Activated T-cell treated with anti-CD3 and anti-CD28 coated beads, Interleukin-2, amount 50 U/mL, for 48 hours (primary cell): Measurements from ENCODE around the gene PPM1H.
"Not testable (repeated sequence)": the region's sequence is repeated elsewhere in the genome, so short reads cannot be mapped to it uniquely, and the experiment has no call there.

Experiments used
- DNase-seq, 2 experiments: peaks; one replicate each; pipeline ENCODE4 v3.0.0-alpha.2; 2020

Gene PPM1H

DNA sequence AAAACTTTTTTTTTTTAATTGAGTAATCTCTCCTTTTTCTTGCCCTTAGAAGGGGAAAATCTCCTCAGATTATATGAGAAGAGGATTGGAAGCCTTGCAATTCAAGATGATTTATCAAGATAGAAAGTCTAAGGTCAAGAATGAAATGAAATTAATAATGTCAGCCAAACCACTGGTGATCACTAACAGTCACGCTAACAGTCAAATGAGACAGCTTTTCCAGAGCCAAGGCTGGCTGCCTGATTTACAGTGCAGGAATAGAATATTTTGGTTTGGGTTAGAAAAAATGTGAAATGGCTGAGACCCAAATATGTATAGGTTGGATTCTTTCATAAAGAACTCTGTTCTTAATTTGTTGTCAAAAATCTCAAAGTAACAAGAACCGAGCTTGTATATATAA, 204.3 kb downstream of the PPM1H start:
- no peak for DNase-seq

DNA sequence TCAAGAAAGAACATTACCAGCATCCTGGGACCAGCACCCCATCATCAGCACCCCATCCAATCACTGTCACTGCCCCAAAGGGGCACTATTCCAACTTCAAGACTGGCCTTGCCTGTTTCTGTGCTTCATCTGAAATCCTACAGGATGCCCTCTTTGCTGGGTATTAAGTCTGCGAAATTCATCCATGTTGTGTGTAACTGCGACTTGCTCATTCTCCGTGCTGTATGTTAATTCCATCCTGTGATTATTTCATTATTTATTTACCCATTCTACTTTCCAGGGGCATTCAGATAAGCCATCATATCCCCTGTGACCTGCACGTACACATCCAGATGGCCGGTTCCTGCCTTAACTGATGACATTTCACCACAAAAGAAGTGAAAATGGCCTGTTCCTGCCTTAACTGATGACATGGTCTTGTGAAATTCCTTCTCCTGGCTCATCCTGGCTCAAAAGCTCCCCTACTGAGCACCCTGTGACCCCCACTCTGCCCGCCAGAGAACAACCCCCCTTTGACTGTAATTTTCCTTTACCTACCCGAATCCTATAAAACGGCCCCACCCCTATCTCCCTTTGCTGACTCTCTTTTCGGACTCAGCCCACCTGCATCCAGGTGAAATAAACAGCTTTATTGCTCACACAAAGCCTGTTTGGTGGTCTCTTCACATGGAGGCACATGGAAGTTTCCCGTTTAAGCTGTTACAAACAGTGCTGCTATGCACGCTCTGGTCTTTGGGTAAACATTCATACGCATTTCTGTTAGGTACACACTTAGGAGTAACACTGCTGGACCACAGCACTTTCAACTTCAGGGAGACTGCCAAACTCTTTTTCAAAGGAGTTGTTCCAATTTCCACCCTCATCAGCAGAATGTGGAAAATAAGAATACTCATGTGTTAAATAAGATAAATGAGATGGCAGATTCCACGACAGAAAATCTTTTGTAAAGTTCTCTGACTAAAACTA, 205.1 kb downstream of the PPM1H start:
- DNase-seq, result not testable (repeated sequence)

- no peak for DNase-seq
These were observed 206.2 kb downstream of the PPM1H start for GRCh38 chr12:62728741-62729140.

DNA sequence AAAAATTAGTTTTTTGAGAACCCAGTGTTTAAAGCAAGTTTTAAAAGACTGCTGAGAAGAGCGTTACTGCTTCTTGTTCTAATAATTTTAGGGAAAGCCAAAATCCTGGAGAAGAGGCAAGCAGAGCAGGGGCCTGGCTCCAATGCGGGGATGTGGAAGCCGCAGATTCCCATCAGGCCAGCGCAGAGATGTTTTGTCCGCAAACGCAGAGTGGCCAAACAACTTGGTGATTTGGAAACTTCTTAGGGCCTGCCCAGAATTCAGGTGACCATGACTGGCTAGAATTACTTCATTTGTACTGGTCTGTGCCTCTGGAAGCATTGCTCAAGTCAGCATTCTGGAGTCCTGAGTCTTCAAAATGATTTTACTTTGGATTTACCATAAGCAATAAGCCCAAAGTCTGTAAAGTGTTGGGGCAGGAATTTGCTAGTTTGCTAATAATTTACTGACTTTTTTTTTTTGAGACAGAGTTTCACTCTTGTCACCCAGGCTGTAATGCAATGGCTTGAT, 208.4 kb downstream of the PPM1H start:
- no peak for DNase-seq

DNA sequence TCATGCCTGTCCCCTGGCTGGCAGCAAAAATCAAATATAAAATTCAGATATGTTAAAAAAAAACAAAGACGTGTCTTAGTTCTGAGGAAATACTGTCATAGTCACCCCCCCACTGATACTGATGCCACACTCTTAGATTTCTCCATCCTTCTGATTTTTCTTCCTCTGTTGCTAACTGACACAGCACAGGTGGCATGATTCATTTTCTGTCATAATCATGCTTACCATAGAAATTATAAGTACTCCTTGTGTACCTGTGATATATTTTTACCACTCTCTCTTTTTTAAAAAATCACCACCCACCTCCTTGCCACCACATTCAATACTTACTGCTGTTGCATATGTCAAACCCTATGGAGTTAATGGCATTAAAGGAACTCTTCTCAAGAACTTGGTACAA, 209.2 kb downstream of the PPM1H start:
- no peak for DNase-seq

DNA sequence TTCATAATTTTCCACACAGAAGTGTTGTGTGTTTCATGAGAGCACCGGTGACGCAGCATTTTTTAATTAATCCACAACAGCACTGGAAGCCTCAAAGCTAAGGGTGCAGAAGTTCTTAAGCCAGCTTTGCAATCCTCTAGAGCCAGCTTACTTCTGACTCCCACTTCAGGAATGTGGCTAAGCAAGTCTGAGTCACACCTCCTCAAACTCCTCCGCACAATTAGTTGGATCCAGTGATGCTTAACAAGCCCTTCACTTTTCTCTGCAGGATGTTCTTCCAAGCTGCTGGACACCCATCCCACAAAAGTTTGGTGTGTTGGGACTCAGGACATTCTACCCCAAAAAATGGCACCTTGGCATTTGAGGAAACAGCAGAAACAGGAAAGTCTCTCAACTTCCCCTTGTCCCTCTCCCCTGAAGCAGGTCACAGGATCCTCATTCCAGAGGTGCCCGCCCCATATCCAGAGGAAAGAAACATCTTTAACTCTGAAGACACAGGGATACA, 210.0 kb downstream of the PPM1H start:
- no peak for DNase-seq

- no peak for DNase-seq
These were observed 210.7 kb downstream of the PPM1H start for GRCh38 chr12:62724285-62724684.

DNA sequence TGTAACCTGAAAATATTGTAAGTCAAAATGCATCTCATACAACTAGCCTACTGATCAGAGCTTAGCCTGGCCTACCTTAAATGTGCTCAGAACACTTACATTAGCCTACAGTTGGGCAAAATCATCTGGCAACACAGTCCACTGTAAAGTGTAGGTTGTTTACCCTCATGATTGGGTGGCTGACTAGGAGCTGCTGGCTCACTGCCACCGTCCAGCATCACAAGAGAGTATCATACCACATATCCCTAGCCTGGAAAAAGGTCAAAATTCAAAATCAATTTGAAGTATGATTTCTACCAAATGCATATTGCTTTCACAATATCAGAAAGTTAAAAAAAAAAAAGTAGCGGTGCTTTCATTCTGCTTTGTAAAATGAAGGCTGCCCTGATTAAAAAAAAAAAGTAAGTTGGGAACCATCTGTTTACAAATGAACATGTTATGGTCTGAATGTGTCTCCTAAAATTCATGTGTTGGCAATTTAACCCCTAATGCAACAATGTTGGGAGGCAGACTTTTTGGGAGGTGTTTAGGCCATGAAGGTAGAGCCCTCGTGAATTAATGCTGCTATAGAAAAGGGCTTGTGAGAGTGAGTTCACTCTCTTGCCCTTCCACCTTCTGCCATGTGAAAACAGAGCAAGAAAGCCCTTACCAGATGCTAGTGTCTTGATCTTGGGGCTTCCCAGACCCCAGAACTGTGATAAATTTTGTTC, 211.8 kb downstream of the PPM1H start:
- no peak for DNase-seq

DNA sequence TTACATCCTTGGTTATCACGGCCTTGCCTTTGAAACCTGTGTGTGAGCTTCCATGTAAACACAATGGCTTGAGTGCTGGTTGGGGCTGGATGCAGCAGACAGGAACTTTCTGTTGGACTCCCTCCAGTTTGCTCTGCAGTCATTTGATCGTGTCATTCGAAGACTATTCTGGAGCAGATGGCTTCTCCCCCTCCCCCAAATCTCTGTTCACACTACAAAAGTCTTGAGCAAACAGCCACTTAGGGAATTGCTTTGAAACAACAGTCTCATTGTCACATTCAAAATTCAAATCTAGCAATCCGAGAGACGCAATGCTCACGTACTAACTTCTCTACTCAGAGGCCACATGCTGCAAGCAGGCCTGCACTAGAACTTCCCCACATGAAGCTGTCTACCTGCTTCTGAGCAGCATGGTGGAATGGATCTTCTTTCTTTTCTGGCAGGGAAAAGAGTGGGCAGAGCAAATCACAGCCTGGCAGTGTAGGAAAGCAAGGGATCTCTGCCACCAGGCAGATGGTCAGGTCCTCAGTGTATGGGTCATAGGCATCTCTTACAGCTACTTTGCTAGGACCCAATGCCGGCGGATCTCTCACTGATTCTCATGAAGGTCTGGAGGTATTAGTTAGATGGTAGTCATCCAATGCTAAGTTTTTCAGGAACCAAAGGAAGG, 214.2 kb downstream of the PPM1H start:
- DNase-seq, result no peak

DNA sequence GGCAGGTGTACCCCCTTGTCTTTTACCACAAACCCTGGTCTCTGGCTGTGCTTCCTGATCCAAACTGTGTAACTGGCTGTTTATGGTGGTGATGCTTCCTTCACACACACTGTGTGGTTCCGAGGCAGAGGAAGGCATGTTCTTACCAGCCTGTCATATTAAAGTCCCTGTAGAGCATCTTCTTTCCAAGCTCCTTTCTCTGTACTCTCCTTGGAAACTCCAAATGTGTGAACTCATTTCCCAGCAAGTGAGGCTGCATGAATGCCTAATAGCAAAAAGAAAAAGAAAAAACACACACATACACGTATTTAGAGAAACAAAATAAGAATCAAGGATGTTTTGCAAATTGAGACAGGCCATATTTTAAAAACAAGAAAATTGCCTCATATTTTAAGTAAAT, 214.9 kb downstream of the PPM1H start:
- no peak for DNase-seq

GRCh38 chr12:62718762-62719426, 216.1 kb downstream of the PPM1H start:
- no peak for DNase-seq

DNA sequence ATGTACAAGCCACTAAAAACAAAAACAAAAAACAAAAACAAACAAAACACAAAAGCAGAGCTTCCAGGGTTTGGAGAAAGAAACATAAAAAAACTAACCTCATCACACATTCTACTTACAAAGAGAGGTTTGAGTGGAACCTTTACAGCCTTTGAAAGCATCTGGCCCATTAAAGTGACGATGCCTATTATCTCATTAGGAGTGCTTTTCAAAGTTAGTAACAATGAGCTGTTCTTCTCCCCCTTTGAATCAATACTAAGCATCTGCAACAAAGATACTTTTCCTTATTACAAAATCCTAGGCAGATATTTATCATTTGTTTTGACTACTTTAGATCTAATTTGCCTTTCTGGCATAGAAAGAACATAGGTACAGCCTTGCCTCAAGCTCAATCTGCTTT, 217.3 kb downstream of the PPM1H start:
- no peak for DNase-seq

- no peak for DNase-seq
These were observed 218.0 kb downstream of the PPM1H start for GRCh38 chr12:62716866-62717525.

- no peak for DNase-seq
These were observed 218.9 kb downstream of the PPM1H start for GRCh38 chr12:62716037-62716436.

GRCh38 chr12:62714774-62715721, 219.9 kb downstream of the PPM1H start:
- DNase-seq, result no peak

DNA sequence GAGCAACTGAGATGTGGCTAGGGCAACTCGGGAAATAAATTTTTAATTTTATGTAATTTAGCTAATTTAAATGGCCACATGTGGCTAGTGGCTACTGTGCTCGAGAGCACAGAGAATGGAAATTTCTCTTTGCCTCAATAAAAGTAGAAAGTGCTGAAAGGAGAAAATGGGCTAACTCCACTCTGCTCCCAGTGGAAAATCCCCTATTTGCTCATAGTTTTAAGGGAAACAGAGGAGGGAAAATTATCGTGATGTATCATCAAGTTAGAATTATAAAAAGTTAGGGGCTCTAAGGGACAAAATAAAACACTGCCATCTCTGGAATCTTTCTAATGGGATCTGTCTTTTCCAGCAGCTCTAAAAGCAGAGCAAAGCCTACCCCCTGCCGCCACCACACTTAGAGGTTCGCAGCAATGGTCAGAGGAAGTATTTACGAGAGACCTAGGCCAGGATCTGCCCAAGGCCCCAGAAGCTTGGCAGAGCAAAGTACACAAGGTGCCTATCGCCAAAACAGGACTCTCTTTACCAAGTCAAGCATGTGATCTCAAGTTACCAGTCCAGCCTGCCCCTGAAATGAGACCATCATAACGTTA, 220.7 kb downstream of the PPM1H start:
- DNase-seq, result no peak

DNA sequence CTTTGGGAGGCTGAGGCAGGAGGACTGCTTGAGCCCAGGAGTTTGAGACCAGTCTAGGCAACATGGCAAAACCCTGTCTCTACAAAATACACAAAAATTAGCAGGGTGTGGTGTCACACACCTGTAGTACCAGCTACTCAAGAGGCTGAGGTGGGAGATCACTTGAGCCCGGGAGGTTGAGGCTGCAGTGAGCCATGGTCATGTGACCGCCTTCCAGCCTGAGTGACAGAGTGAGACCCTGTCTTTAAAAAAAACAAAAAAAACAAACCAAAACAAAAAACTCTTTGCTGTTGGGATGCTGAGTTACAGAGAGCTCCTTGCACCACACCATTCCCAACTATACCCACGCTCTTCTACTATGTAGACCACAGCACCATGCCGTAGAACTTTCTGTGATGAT, 221.2 kb downstream of the PPM1H start:
- DNase-seq, result no peak

DNA sequence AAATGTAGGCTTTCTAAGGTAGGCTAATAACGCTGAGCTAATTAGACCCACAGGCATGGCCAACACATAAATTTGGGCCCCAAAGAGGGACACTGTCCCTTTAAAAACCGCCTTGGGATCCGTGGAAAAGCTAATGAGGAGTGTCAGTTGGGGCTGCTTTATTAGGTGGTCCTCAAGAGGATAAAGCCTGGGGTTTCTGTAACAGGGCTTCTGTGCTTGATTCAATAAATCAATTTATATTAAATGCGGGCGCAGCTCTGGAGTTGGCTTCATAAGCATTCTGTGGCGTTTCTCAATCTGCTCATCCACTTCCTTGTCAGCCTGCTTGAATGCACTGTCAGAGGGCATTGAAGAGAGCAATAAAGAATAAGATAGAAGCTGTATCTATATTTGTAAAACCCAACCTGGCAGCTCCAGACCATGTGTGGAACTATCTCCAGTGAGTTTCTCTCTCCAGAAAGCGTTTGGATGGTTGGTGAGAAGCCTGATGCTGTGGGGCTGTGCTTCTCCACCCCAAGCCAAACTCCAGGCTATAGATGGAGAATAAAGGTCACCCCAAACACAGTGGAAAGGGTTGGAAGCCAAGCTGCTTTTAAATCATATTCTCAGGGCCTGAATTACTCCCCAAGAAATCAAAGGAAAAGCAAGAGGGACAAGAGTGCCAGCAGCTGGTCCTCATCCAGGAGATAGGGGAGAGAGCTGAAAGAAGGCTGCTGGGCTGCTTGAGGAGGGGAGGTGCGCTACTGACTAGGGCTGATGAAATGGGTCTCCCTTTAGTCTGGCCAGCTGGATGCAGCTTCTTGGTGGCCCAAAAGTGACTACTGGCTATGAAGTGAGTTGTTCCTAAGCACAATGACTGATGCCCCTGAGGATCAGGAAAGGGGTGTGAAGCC, 222.0 kb downstream of the PPM1H start:
- DNase-seq, result no peak

DNA sequence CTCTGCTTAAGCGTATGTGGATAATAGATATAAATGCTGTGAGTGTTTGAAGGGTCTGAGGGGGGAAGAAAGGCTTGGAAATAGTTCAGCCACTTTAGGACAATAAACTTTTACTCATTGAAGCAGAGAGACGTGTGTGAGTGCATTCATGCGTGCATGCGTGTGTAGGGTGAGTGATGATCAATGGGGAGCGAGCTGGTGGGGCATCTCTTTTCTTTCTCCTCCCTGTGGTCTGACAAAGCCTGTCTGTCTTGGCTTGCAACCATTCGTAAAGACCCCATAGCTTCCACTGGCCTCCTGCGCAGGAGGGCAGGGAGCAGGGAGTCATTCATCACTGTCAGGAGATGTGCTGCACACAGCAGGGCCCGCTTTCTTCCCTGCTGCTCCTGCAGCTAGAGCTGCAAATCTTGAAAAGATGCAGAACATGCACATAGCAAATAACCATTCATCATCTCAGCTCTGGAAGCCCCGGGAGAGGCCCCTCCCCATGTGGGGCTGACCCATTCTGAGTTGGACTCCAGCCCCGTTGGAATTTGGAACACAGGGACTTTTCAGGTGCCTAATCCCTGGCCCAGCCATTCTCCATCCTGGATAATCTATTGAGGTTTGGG, 223.2 kb downstream of the PPM1H start:
- DNase-seq, result no peak
